T-helper 1 cell treated with Interleukin-12 subunit alpha and Interleukin-12 subunit beta and Interleukin-4 antibody, amounts not matched to agents 30 ng/mL and 1 ng/mL, for 36 hours (primary cell): ENCODE data around the gene XBP1. TPM values are rescaled to one million over a fixed set of nuclear protein-coding genes. Genes with fewer than 3 reads are reported as not detected.
"Not testable (repeated sequence)": the region's sequence is repeated elsewhere in the genome, so short reads cannot be mapped to it uniquely, and the experiment has no call there.

Experiments used
- intact Hi-C: fragments of 100-400 bp; cut with micrococcal nuclease; formaldehyde crosslinking; loops from one replicate; pipeline ENCODE4 v1.15.1; 2024
- total RNA-seq: library from RNA; stranded (reverse); gene quantifications from 2 replicates; pipeline ENCODE4 v1.2.3, GENCODE V29; 2022

XBP1 gene
- total RNA-seq, 1 donor from 2014 or later = 388 TPM

DNA sequence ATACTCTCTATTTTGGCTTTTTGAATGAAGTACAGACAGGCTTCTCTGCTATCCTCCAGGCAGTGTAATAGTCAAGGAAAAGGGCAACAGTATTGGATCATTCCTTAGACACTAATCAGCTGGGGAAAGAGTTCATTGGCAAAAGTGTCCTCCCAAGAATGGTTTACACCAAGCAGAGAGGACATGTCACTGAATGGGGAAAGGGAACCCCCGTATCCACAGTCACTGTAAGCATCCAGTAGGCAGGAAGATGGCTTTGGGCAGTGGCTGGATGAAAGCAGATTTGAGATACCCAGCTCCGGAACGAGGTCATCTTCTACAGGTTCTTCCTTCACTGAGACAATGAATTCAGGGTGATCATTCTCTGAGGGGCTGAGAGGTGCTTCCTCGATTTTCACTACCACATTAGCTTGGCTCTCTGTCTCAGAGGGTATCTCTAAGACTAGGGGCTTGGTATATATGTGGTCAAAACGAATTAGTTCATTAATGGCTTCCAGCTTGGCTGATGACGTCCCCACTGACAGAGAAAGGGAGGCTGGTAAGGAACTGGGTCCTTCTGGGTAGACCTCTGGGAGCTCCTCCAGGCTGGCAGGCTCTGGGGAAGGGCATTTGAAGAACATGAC is 5.2 kb downstream of the XBP1 start:
- intact Hi-C loops = no loop called here

GRCh38 chr22:28793976-28794584 is 6.3 kb downstream of the XBP1 start:
- intact Hi-C loops = no loop called here

- intact Hi-C loops = no loop called here
Measured at GRCh38 chr22:28792491-28793383, 7.6 kb downstream of the XBP1 start.

- intact Hi-C loops = loop anchor here (2.0 kb wide), 1 partner anchor 191 kb away; no protein-coding TSS in a partner anchor
Measured at GRCh38 chr22:28791841-28792490, 8.4 kb downstream of the XBP1 start.

- intact Hi-C loops = loop anchor here (2.0 kb wide), 1 partner anchor 190 kb away; no protein-coding TSS in a partner anchor
Measured at GRCh38 chr22:28791124-28791523, 9.2 kb downstream of the XBP1 start.

- intact Hi-C loops = no loop called here
Measured at GRCh38 chr22:28788601-28789000, 11.8 kb downstream of the XBP1 start.

DNA sequence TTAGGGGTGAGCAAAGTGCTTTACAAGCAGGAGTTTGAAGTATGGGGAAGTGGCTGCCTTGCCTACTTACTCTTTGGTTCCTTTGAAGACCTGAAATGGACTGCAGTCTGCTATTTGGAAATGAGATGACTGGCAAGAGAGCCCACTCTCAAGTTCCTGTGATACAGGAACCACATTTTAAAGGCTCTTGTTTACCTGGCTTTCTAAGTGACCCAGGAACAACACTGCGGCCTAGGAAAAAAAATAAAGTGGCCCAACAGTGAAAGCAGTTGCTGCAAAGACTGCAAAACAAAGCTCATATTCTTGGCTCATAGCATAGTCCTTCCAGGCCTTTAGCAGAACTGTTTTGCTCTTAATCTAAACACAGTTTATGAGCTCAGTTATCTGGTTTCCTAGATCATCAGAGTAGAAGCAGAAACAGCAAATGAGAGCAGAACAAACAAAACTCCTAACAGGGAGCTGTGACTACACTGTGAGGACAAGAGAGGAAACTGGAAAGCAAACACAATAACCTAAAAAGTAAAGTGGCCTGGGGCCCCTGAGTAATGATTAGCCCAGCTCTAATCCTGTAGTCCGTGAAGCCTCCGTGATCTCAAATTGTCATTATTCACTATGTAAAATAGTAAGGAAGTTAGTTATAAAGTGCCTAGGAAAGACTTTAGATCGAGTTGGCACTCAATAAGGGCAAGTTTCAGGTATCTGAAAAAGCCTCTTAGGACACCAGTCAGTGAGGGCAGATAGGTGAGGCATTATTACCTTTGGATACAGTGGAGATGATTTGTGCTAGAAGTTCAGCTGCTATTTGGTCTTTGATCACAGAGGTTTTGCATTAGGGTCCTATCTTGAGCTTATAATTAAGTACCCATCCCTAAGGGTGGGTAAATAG is 16.3 kb downstream of the XBP1 start:
- intact Hi-C loops = no loop called here

DNA sequence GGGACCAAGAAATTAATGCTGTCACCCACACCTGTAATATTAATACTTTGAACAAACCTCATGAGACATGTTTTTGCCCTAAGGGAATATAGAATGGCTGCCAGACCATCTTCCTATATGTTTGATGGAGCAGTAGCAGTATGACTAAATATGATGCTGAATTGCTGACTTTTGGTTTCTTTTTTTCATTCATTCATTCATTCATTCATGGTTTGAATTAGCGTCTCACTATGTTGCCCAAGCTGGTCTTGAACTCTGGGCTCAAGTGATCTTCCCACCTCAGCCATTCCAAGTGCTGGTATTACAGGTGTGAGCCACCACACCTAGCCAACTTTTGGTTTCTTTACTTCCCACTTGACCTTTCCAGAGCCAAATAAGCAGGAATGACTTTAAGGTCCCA is 20.1 kb downstream of the XBP1 start:
- intact Hi-C loops = no loop called here

GRCh38 chr22:28779833-28780232 is 20.5 kb downstream of the XBP1 start:
- intact Hi-C loops = no loop called here

DNA sequence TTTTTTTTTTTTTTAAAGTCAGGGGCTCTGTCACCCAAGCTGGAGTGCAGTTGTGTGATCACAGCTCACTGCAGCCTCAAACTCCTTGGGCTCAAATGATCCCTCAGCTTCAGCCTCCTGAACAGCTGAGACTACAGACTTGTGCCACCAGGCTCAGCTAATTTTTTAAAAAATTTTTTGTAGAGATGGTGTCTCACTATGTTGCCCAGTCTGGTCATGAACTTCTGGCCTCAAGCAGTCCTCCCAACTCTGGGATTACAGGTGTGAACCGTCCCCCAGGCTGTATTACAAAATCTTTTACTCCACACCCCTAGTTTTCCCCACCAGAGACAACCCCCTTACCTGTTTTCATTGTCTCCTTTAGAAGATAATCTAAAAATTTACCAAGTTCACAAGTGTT is 26.0 kb downstream of the XBP1 start:
- intact Hi-C loops = loop anchor here (5.0 kb wide), 1 partner anchor 38 kb away; no protein-coding TSS in a partner anchor

DNA sequence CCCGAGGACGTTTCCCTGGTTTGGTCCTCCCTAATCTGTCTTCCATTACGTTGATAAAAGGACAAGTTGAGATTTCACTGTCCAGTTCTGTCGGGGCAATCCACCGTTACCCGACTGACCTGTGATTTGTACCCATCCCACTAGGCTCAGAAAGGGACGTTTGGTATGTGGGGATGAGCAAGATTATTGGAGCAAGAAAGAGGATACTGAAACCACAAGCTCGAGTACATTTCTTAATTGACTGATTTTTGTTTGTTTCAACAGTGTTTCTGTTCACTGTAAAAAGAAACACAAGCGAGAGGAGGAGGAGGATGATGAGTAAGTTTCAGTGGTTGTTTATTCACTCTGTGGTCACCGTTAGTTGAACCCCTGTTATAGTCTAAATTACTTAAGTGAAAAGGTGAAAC is 26.9 kb downstream of the XBP1 start:
- intact Hi-C loops = loop anchor here (1.0 to 5.0 kb wide), 8 partner anchors 26 to 855 kb away; partner anchors contain the start of genes EWSR1 and PITPNB

DNA sequence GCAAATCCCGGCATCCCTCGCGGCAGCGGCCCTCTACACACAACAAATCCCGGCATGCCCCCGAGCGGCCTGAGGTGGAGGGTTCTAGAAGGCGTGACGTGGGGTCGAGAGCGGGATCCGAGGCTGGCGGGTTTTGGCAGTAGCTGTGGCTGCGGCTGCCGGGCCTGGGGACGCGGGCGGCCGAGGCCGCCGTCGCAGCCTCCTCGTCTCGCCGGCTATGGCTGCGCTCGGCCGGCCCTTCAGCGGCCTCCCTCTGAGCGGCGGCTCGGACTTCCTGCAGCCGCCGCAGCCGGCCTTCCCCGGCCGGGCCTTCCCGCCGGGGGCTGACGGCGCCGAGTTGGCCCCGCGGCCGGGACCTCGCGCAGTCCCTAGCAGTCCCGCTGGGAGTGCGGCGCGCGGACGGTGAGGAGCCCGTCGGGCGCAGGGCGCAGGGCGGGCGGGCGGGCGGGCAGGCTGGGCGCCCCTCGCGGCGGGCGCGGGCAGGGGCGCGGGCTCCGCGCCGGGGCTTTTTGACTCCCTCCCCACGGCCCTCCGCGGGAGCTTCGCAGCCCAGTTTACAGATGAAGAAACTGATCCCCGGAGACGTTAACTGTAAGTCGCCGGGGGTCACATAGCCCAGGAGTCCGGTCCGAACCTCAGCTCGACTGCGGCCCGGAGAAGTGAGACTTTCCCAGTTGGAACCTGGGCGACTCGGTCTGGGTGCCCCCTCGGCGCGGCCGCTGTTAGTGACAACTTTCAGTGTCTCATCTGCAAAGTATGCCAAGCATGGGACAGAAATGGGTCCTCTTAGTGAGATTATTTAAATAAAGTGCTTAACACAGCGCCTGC is 27.5 kb downstream of the XBP1 start, which contains the start of gene CCDC117:
Gene CCDC117 (plus strand): TSS at position 63 of the 828 bp plus-strand sequence. CDS start 155 bp downstream, at position 218.
- intact Hi-C loops = loop anchor here (1.0 to 5.0 kb wide), 10 partner anchors 26 to 854 kb away; partner anchors contain the start of genes EWSR1, HSCB, PITPNB and ZNRF3

DNA sequence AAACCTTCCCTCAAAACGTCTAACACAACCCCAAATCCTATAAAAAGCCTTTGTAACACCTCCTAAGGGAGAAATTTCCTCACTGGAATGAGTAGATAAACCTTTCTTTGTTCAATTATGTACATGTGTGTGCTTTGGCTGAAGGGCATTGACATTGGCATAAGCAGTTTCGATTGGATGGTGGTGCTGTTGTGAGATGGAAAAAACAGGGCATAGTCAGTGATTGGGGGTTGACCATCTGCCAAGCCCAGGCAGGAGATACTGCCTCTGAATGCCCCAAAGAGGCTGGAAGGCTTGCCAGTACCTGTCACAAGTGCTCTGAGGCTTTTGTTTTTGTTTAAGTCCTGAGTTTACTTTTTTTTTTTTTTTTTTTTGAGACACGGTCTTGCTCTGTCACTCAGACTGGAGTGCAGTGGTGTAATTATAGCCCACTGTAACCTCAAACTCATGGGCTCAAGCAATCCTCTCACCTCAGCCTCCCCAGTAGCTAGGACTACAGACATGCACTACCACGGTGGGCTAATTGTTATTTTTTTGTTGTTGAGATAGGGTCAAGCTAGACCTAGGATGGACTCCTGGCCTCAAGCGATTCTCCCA is 29.1 kb downstream of the XBP1 start:
- intact Hi-C loops = loop anchor here (5.0 kb wide), 1 partner anchor 41 kb away; no protein-coding TSS in a partner anchor

GRCh38 chr22:28769394-28770085 is 30.8 kb downstream of the XBP1 start:
- intact Hi-C loops = loop anchor here (5.0 kb wide), 1 partner anchor 43 kb away; no protein-coding TSS in a partner anchor

- intact Hi-C loops = no loop called here
Measured at GRCh38 chr22:28768701-28769393, 31.5 kb downstream of the XBP1 start.

DNA sequence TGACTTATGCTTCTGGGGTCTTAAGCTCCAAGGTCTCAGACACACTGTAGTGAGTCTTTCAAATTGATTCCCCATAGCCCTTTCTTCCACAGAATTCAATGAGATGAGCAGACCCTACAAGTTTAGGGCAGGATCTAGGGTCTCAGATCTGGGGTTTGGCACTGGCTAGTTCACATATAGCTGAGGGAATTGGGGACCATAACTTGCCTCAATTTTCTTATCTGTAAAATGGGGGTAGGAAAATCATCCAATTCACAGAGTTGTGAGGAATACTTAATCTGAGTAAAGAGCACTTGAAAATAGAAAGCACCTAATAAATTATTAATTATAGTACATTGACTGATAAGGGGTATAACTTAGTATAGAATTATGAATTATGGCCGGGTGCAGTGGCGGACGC is 33.7 kb downstream of the XBP1 start:
- intact Hi-C loops = no loop called here

- intact Hi-C loops = not testable (repeated sequence)
Measured at GRCh38 chr22:28762000-28762399, 38.4 kb downstream of the XBP1 start.

DNA sequence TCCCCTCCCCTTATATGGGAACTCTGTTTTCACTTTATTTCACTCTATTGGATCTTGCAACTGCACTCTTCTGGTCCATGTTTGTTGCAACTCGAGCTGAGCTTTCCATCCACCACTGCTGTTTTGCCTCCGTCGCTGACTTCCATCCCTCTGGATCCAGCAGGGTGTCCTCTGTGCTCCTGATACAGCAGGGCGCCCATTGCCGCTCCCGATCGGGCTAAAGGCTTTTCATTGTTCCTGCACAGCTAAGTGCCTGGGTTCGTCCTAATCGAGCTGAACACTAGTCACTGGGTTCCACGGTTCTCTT is 39.0 kb downstream of the XBP1 start:
- intact Hi-C loops = no loop called here
